ENCODE data around the gene TMEM229B. TPM values are rescaled to one million over a fixed set of nuclear protein-coding genes. Genes with fewer than 3 reads are reported as not detected.

Gene TMEM229B
- total and polyA plus RNA-seq, 9 donors, result 1.2 to 11.9 (median 2.9) TPM

- no peak overlapping the region for H3K27ac ChIP-seq
- H3K27me3 ChIP-seq, result no peaks in the 10 kb centered on the region
- WGBS, 3 donors, result 95 to 97% (median 97%) methylated on average over 52 of the region's 52 CpGs
- no peaks in the 10 kb centered on the region for H3K36me3 ChIP-seq
- no peaks in the 10 kb centered on the region for H3K9me3 ChIP-seq
- TF ChIP-seq POLR2A (IDR thresholded peaks at IDR 0.05) (no peak), CTCF (IDR thresholded peaks at IDR 0.05) (no peak), EP300 (IDR thresholded peaks at IDR 0.05) (no peak)
- no peak overlapping the region for H3K4me3 ChIP-seq
- no peak for DNase-seq
- no peaks in the 10 kb centered on the region for H3K4me1 ChIP-seq (ENCODE audit: insufficient read depth)
- intact Hi-C loops (cut with DNase I), result no loop called here
Measured at GRCh38 chr14:67473290-67474082, 15.0 kb downstream of the TMEM229B start.

DNA sequence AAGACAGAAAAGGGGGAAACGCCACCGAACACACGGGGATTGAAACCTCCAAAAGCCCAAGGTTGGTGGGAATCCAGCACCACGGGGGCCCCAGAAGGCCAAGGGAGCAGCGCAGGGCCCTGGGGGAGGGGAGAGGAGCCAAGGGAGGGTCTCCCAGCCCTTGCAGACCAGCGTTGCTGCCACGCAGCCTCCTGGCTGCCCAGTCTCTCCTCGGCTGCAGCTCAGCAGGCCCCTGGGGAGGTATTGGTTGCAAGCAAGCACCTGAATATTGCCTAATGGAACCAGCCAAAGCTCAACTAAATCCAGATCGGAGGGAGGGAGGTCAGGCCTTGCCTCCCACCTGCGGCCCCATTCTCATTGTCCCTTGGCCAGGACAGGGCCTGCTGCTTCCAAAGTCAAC lies 15.8 kb downstream of the TMEM229B start:
- no peak for DNase-seq
- Histone ChIP-seq H3K27me3 (no peaks in the 10 kb centered on the region), H3K4me1 (ENCODE audit: insufficient read depth) (no peaks in the 10 kb centered on the region), H3K9me3 (no peaks in the 10 kb centered on the region), H3K4me3 (no peak overlapping the region), H3K27ac (no peak overlapping the region), H3K36me3 (no peaks in the 10 kb centered on the region)
- WGBS, 3 donors, result 89 to 93% (median 89%) methylated on average over 9 to 10 of the region's 10 CpGs
- TF ChIP-seq CTCF (IDR thresholded peaks at IDR 0.05), result no peak
- TF ChIP-seq EP300 (IDR thresholded peaks at IDR 0.05), result no peak
- TF ChIP-seq POLR2A (IDR thresholded peaks at IDR 0.05), result no peak
- intact Hi-C loops (cut with DNase I), result no loop called here

GRCh38 chr14:67469954-67470353 lies 18.6 kb downstream of the TMEM229B start:
- Histone ChIP-seq H3K27me3 (no peaks in the 10 kb centered on the region), H3K9me3 (no peaks in the 10 kb centered on the region), H3K4me1 (ENCODE audit: insufficient read depth) (no peaks in the 10 kb centered on the region), H3K36me3 (no peaks in the 10 kb centered on the region), H3K4me3 (no peak overlapping the region), H3K27ac (no peak overlapping the region)
- TF ChIP-seq CTCF (IDR thresholded peaks at IDR 0.05) (no peak), EP300 (IDR thresholded peaks at IDR 0.05) (no peak), POLR2A (IDR thresholded peaks at IDR 0.05) (no peak)
- 91 to 96% (median 95%) methylated on average over 3 of the region's 3 CpGs for WGBS, 3 donors
- intact Hi-C loops (cut with DNase I), result no loop called here
- DNase-seq, result no peak

GRCh38 chr14:67468378-67468730 lies 20.2 kb downstream of the TMEM229B start:
- Histone ChIP-seq H3K27ac (no peak overlapping the region), H3K27me3 (no peaks in the 10 kb centered on the region), H3K36me3 (no peaks in the 10 kb centered on the region), H3K4me3 (no peak overlapping the region), H3K4me1 (ENCODE audit: insufficient read depth) (no peaks in the 10 kb centered on the region), H3K9me3 (no peaks in the 10 kb centered on the region)
- DNase-seq, result no peak
- TF ChIP-seq POLR2A (IDR thresholded peaks at IDR 0.05) (no peak), EP300 (IDR thresholded peaks at IDR 0.05) (no peak), CTCF (IDR thresholded peaks at IDR 0.05) (no peak)
- intact Hi-C loops (cut with DNase I), result no loop called here
- WGBS, 3 donors, result 81 to 83% (median 81%) methylated on average over 6 of the region's 6 CpGs
